Activated CD4-positive, alpha-beta T cell treated with anti-CD3 and anti-CD28 coated beads, Interleukin-2, Interleukin-4, amounts not matched to agents 100 ng/mL and 50 ng/mL, durations not matched to agents 16 hours and 8 hours (primary cell): Measurements from ENCODE around the gene CDC37.

Source experiments
- DNase-seq: peaks from one replicate; pipeline ENCODE4 v3.0.0-alpha.2; 2020; ENCODE audit warnings: low spot score

CDC37 gene

DNA sequence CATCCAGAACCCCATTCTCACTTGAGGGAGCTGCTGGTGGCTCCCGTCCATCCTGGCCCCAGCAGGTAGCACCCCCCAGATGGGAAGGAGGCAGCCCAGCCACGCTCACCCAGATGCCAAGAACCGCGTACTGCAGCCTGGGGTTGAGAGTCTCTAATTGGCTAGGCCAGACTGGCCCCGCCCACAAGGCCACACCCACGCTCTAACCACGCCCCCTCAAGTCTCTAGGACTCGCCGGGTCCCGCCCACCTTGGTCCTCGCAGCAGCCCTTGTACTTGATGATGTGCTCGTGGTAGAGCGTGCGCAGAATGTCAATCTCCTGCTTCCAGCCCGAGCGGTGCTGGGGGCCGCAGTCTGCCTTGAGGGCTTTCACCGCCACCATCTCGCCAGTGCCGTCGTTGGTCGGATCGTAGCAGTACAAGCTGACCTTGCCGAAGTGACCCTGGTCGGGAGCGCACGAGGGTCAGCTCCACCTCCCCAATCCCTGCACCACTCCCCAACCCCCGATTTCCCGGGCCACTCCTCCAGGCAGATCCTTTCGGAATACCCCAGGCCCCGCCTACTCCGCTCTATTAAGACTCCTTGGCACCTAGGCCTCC, 49.5 kb downstream of the CDC37 start:
- DNase-seq: no peak

- DNase-seq: no peak
Observed at GRCh38 chr19:10352764-10353671, 50.3 kb downstream of the CDC37 start.

DNA sequence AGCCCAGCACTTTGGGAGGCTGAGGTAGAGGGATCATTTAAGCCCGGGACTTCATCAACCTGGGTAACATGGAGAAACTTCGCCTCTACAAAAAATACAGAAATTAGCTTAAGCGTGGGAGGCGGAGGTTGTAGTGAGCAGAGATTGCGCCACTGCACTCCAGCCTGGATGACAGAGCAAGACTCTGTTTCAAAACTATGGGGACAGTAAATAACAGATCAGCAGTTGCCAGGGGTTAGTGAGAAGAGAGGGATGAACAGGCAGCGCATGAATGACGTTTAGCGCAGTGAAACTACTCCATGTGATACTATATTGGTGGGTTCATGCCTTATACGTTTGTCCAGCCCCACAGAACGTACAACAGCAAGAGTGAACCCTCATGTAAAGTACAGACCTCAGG, 56.8 kb downstream of the CDC37 start:
- no peak for DNase-seq

- no peak for DNase-seq
Observed at GRCh38 chr19:10344780-10345179, 58.6 kb downstream of the CDC37 start.

- DNase-seq: no peak
Observed at GRCh38 chr19:10343495-10343894, 59.8 kb downstream of the CDC37 start.
